NCI-H2081 treated with DMSO at 0.1 percent for 48 hours (cell line): ENCODE measurements around the gene CFH.
"Not testable (repeated sequence)": the region's sequence is repeated elsewhere in the genome, so short reads cannot be mapped to it uniquely, and the experiment has no call there.

Experiments
- DNase-seq: peaks from one replicate; lab custom pipeline; 2025; lab: John Stamatoyannopoulos, UW

Gene CFH

GRCh38 chr1:196667131-196667530 lies 15.3 kb downstream of the CFH start:
- no peak for DNase-seq

GRCh38 chr1:196669051-196669450 lies 17.2 kb downstream of the CFH start:
- no peak for DNase-seq

GRCh38 chr1:196669693-196670092 lies 17.9 kb downstream of the CFH start:
- DNase-seq = no peak

- DNase-seq = no peak
Measured at GRCh38 chr1:196674908-196675307, 23.1 kb downstream of the CFH start.

GRCh38 chr1:196677781-196678509 lies 26.1 kb downstream of the CFH start:
- no peak for DNase-seq

GRCh38 chr1:196678510-196678884 lies 26.7 kb downstream of the CFH start:
- DNase-seq = no peak

DNA sequence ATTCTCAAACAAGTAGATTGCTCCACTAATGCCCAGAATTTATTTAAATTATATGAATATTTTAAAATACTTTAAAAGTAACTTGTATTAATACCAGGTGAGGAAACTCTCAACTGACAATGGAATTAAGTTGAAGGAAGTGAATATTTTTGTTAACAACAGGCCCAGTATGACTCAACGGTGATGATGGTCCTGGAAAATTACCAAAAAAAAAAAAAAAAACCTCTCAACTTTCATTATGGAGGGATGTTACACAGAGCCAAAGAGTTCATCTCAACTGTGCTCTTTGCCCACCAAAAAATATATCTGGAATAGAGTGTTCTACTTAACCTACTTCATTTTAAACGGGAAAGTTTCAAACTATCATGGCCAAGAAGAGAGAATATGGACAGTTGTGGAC lies 28.3 kb downstream of the CFH start:
- DNase-seq = no peak

DNA sequence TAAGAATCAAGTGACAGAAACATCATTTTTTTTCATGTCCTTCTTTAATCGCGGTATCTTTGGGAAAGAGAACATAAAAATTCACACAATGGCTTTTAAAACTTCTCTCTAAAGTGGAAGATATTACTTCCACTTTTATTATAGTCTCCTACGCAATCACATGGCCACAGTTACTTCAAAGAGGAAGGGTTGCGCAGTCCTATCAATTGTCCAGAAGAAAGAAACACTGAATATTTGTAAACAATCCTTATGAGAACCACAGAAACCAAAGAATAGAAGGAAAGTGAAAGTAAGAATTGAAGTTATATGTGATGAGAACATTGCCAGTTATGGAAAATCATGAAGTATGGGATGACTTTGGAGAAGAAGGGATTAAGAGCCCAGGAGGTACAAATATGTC lies 32.6 kb downstream of the CFH start:
- no peak for DNase-seq

DNA sequence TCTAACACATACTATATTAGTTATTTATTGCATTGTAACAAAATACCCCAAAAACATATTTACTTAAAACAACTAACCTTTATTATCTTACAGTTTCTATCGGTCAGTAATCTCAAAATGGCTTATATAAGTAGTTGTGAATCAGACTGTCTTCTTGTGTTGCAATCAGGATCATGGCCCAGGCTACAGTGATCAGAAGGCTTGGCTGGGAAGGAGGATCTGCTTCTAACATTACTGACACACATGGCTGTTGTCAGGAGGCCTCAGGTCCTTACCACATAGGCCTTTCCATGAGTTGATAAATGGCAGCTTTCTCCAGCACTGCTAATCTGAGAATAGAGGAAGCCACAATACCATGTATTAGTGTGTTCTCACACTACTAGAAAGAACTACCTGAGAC lies 33.7 kb downstream of the CFH start:
- DNase-seq = no peak

DNA sequence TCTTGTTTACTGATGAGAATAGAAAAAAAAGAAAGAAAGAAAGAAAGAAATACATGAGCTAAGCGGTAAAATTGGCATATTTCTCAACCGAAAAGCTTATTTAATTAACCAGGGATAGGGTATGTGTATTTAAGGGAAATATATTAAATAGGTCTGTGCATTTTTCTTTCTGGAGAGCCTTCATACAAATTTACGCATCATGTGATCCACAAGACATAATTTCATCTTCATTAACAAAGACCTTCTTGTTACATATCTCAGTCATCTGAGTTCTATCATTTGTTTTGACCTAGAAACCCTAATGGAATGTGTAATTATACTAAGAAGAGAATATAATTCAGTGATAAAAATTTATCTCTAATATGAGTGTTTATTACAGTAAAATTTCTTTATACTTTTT lies 37.2 kb downstream of the CFH start:
- DNase-seq = no peak

GRCh38 chr1:196690582-196690981 lies 38.7 kb downstream of the CFH start:
- no peak for DNase-seq

DNA sequence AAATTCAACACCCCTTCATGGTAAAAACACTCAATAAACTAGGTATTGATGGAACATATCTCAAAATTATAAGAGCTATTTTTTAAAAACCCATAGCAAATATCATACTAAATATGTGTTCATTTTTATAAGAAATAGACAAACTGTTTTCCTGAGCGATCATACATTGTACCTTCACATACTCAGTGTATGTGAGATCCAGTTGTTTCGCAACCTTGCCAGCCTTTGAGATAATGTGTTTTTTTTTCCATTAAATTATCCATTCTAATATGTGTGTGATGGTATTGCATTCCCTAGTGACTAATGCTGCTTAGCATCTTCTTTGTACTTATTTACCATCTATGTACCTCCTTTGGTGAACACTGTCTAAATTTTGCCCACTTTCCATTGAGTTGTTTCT lies 47.1 kb downstream of the CFH start:
- DNase-seq = no peak

- no peak for DNase-seq
Measured at GRCh38 chr1:196701144-196701543, 49.3 kb downstream of the CFH start.

- not testable (repeated sequence) for DNase-seq
Measured at GRCh38 chr1:196709892-196710291, 58.0 kb downstream of the CFH start.

GRCh38 chr1:196717868-196718267 lies 66.0 kb downstream of the CFH start:
- DNase-seq = no peak

GRCh38 chr1:196723325-196724185 lies 71.7 kb downstream of the CFH start:
- no peak for DNase-seq

DNA sequence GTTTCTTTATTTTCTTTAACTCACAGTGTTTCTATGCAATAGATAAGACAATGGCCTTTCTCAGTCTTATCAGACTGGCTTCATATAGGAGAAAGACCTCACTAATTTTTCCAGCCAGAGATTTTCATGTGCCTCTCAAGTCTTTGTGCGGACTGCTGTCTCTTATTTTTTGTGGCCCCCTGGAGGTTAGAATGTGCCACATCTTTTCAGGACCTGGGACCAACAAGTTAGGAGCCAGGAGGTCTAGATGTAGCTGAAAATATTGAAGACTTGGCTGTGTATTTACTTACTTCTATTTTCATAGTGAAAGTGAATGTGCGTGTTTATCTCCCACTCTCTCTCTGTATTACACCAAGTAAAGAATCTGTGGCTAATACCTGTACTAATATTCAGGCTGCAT lies 80.7 kb downstream of the CFH start:
- no peak for DNase-seq

GRCh38 chr1:196733091-196733970 lies 81.5 kb downstream of the CFH start:
- no peak for DNase-seq

DNA sequence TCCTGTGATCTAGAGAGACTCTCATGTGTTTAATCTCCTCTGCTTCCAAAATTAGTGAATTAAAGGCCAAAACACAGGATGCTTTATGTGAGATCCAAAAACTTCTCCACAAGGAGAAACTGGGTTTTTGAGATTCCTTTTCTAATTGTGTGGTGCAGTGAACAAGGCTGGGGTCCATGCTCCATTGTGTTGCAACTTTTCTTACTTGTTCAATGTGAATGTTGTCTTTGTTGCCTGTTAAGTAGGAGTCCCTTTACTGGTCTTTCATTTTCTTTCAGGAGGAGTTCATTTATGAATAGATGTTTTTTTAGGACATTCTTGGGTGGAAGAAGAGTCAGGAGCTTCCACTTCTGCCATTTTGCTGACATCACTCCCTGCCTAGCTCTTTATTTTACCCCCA lies 82.2 kb downstream of the CFH start:
- DNase-seq = no peak

GRCh38 chr1:196734460-196734859 lies 82.6 kb downstream of the CFH start:
- DNase-seq = no peak

DNA sequence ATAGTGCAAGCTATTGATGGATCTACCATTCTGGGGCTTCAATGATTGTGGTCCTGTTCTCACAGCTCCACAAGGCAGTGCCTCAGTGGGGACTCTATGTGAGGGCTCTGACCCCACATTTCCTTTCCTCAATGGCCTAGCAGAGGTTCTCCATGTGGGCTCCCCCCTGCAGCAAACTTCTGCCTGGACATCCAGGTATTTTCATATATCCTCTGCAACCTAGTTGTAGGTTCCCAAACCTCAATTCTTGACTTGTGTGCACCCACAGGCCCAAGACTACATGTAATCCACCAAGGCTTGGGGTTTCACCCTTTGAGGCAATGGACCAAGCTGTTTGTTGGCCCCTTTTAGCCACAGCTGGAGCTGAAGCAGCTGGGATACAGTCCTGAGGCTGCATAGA lies 86.9 kb downstream of the CFH start:
- DNase-seq = no peak

DNA sequence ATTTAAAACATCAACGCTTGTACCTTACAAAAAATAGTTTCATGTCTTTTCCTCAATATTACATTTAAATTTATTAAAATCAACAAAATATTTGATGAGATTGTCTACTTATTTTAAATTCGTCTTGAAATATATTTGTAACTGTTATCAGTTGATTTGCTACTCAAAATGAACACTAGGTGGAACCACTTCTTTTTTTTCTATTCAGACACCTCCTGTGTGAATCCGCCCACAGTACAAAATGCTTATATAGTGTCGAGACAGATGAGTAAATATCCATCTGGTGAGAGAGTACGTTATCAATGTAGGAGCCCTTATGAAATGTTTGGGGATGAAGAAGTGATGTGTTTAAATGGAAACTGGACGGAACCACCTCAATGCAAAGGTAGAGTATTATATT lies 91.4 kb downstream of the CFH start:
- DNase-seq = peak; percentile 56
